Activated CD4-positive, alpha-beta memory T cell treated with anti-CD3 and anti-CD28 coated beads, Interleukin-2, amount 10 ng/mL, durations not matched to agents 7 days and 5 days (primary cell): ENCODE measurements around the gene LPCAT4. TPM values are rescaled to one million over a fixed set of nuclear protein-coding genes. Genes with fewer than 3 reads are reported as not detected.

Experiments
- CTCF ChIA-PET: fragments of 350-600 bp; sonication (Branson Sonifier 250); formaldehyde crosslinking; loops from one replicate; lab custom pipeline; 2021; ENCODE audit warnings: antibody characterized with exemption, inconsistent platforms; lab: Charles Lee
- POLR2A ChIA-PET: fragments of 350-600 bp; sonication (Branson Sonifier 250); formaldehyde crosslinking; loops from one replicate; lab custom pipeline; 2021; ENCODE audit warnings: antibody characterized with exemption; lab: Charles Lee
- DNase-seq: peaks from one replicate; pipeline ENCODE4 v3.0.0-alpha.2; 2020
- H3K27ac Mint-ChIP-seq: one replicate; pipeline ENCODE4 v1.8.0; 2021; ENCODE audit warnings: mild to moderate bottlenecking, mixed read lengths
- H3K27me3 Mint-ChIP-seq: one replicate; pipeline ENCODE4 v1.8.0; 2021; ENCODE audit warnings: mixed read lengths
- H3K36me3 Mint-ChIP-seq: one replicate; pipeline ENCODE4 v1.8.0; 2021; ENCODE audit warnings: low read depth, mixed read lengths
- H3K4me1 Mint-ChIP-seq: one replicate; pipeline ENCODE4 v1.8.0; 2021; ENCODE audit warnings: mixed read lengths
- H3K4me3 Mint-ChIP-seq: one replicate; pipeline ENCODE4 v1.8.0; 2021; ENCODE audit warnings: mild to moderate bottlenecking, mixed read lengths
- H3K9me3 Mint-ChIP-seq: one replicate; pipeline ENCODE4 v1.8.0; 2021; ENCODE audit warnings: mixed read lengths
- total RNA-seq, 2 experiments: library from RNA; stranded (reverse); gene quantifications; one replicate each; pipeline ENCODE4 v1.2.3, GENCODE V29; 2021

Gene LPCAT4
- total RNA-seq, 2 experiments from 2014 or later, result 109 to 117 TPM

DNA sequence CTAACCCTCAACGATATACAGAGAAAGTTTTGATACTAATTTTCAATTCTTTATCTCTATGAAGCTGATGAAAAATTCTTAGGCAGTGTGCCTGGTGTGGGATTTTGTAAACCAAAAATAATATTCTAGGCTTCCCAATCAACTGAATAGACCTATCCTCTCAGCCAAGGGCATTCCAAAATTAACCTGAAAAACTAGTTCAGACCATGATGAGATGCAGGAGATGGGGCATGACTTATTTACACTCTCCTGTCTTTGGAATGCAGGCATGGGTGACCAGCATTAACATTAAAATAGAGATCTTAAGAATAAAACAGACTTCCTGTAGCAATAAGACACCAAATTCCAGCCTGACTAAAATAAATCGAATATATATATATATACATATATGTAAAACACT lies 7.8 kb upstream of the LPCAT4 start:
- Mint-ChIP-seq H3K36me3 (peaks cover 10% of the 10 kb centered on the region), H3K27me3 (no peaks in the 10 kb centered on the region), H3K9me3 (no peaks in the 10 kb centered on the region), H3K4me3 (no peak overlapping the region), H3K27ac (no peak overlapping the region), H3K4me1 (peaks cover 7% of the 10 kb centered on the region)
- POLR2A ChIA-PET, result no interaction called here
- CTCF ChIA-PET, result no interaction called here
- DNase-seq, result no peak

DNA sequence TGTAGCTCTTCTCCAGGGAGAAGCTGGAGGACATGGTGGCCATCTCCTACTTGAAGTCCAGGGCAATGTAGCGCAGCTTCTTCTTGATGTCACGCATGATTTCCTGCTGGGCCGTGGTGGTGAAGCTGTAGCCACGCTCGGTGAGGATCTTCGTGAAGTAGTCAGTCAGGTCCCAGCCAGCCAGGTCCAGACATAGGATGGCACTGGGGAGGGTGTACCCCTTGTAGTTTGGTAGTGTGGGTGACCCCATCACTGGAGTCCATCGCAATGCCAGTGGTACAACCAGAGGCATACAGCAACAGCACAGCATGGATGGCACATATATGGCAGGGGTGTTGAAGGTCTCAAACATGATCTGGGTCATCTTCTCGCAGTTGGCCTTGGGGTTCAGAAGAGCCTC lies 7.0 kb upstream of the LPCAT4 start:
- H3K27ac Mint-ChIP-seq, result no peak overlapping the region
- H3K27me3 Mint-ChIP-seq, result no peaks in the 10 kb centered on the region
- H3K36me3 Mint-ChIP-seq, result peaks cover 5% of the 10 kb centered on the region
- DNase-seq, result no peak
- H3K4me3 Mint-ChIP-seq, result no peak overlapping the region
- CTCF ChIA-PET, result no interaction called here
- peaks cover 13% of the 10 kb centered on the region for H3K4me1 Mint-ChIP-seq
- H3K9me3 Mint-ChIP-seq, result no peaks in the 10 kb centered on the region
- POLR2A ChIA-PET, result no interaction called here

DNA sequence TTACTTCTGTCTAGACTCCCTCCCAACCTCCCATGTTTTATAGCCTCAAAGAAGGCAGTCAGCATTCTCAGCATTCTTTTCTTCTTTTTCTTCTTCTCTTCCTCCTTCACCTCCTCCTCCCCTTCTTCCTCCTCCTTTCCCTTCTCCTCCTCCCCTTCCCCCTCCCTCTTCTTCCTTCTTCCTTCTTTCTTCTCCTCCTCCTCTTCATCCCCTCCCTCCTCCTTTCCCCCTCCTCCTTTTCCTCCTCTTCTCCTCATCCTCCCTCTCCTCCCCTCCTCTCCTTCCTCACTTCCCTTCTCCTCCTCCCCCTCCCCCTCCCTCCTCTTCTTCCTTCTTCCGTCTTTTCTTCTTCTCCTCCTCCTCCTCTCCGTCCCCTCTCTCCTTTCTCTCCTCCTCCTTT lies 3.6 kb upstream of the LPCAT4 start:
- no peak overlapping the region for H3K27ac Mint-ChIP-seq
- ChIA-PET CTCF (no interaction called here), POLR2A (no interaction called here)
- no peaks in the 10 kb centered on the region for H3K27me3 Mint-ChIP-seq
- no peaks in the 10 kb centered on the region for H3K9me3 Mint-ChIP-seq
- no peak overlapping the region for H3K4me3 Mint-ChIP-seq
- DNase-seq, result no peak
- H3K36me3 Mint-ChIP-seq, result peaks cover 3% of the 10 kb centered on the region
- H3K4me1 Mint-ChIP-seq, result peaks cover 26% of the 10 kb centered on the region

- POLR2A ChIA-PET, result no interaction called here
- no peak for DNase-seq
- Mint-ChIP-seq H3K4me1 (peaks cover 31% of the 10 kb centered on the region), H3K9me3 (no peaks in the 10 kb centered on the region), H3K4me3 (no peak overlapping the region), H3K27ac (peak overlapping the region; percentile 19), H3K36me3 (peaks cover 3% of the 10 kb centered on the region), H3K27me3 (no peaks in the 10 kb centered on the region)
- CTCF ChIA-PET, result no interaction called here
Measured at GRCh38 chr15:34370129-34370528, 3.1 kb upstream of the LPCAT4 start.

GRCh38 chr15:34366271-34367065 lies 528 bp downstream of the LPCAT4 start:
- H3K4me3 Mint-ChIP-seq, result peak overlapping the region; percentile 99
- ChIA-PET CTCF (interaction anchor here (0.6 to 4.4 kb wide), 26 partner anchors 8 to 295 kb away, joined by 3 to 60 read pairs (median 6); partner anchors contain the start of genes EMC4, EMC7, GOLGA8A and GOLGA8B), POLR2A (interaction anchor here (0.9 to 4.4 kb wide), 24 partner anchors 8 to 622 kb away, joined by 3 to 92 read pairs (median 6); partner anchors contain the start of genes AVEN, EMC7, GOLGA8A and GOLGA8B)
- H3K4me1 Mint-ChIP-seq, result peaks cover 53% of the 10 kb centered on the region
- H3K36me3 Mint-ChIP-seq, result peaks cover 31% of the 10 kb centered on the region
- H3K9me3 Mint-ChIP-seq, result no peaks in the 10 kb centered on the region
- peak; percentile 69 for DNase-seq
- peak overlapping the region; percentile 87 for H3K27ac Mint-ChIP-seq
- H3K27me3 Mint-ChIP-seq, result no peaks in the 10 kb centered on the region

GRCh38 chr15:34365836-34366235 lies 1.2 kb downstream of the LPCAT4 start:
- CTCF ChIA-PET, result interaction anchor here (0.7 to 4.4 kb wide), 9 partner anchors 10 to 221 kb away, joined by 3 to 60 read pairs (median 31); partner anchors contain the start of genes KATNBL1, NOP10, NUTM1 and SLC12A6

GRCh38 chr15:34365091-34365825 lies 1.7 kb downstream of the LPCAT4 start:
- H3K27ac Mint-ChIP-seq, result peak overlapping the region; percentile 87
- CTCF ChIA-PET, result interaction anchor here (0.8 to 4.4 kb wide), 6 partner anchors 11 to 222 kb away, joined by 3 to 60 read pairs (median 24); partner anchors contain the start of genes NOP10, NUTM1 and SLC12A6
- POLR2A ChIA-PET, result interaction anchor here (1.0 to 4.4 kb wide), 7 partner anchors 11 to 264 kb away, joined by 3 to 92 read pairs (median 18); partner anchors contain the start of genes EMC7, NOP10, NUTM1 and PGBD4
- H3K36me3 Mint-ChIP-seq, result peaks cover 41% of the 10 kb centered on the region
- H3K9me3 Mint-ChIP-seq, result no peaks in the 10 kb centered on the region
- peak; percentile 38 for DNase-seq
- H3K4me3 Mint-ChIP-seq, result peak overlapping the region; percentile 99
- no peaks in the 10 kb centered on the region for H3K27me3 Mint-ChIP-seq
- H3K4me1 Mint-ChIP-seq, result peaks cover 51% of the 10 kb centered on the region

More at GRCh38 chr15:34365836-34366235, 1.2 kb downstream of the LPCAT4 start:
- peaks cover 53% of the 10 kb centered on the region for H3K4me1 Mint-ChIP-seq
- H3K27ac Mint-ChIP-seq, result peak overlapping the region; percentile 87
- DNase-seq, result peak; percentile 26
- H3K36me3 Mint-ChIP-seq, result peaks cover 37% of the 10 kb centered on the region
- H3K9me3 Mint-ChIP-seq, result no peaks in the 10 kb centered on the region
- POLR2A ChIA-PET, result interaction anchor here (1.0 to 4.4 kb wide), 10 partner anchors 8 to 327 kb away, joined by 3 to 92 read pairs (median 16); partner anchors contain the start of genes AVEN, EMC7, GOLGA8B and NOP10
- H3K27me3 Mint-ChIP-seq, result no peaks in the 10 kb centered on the region
- H3K4me3 Mint-ChIP-seq, result peak overlapping the region; percentile 99

DNA sequence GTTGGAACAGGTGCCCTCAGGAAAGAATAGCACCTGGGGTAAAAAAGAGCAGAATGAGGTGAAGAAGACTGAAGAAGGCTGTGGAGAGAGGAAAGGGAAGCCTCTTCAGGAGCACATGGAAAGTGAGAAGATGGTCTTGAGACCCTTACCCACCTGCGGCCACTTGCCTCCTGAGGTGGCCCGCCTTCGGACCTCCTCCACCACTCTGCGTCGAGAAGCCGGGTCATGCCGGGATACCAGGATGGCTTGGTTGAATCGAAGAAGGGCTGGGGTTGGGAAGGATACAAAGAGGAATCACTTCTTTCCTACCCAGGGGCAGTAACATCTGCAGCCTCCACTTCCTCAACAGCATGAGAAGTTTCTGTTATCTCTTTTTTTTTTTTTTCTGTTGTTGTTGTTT lies 3.0 kb downstream of the LPCAT4 start:
- DNase-seq, result no peak
- no peaks in the 10 kb centered on the region for H3K9me3 Mint-ChIP-seq
- no peak overlapping the region for H3K27ac Mint-ChIP-seq
- ChIA-PET CTCF (no interaction called here), POLR2A (no interaction called here)
- H3K27me3 Mint-ChIP-seq, result no peaks in the 10 kb centered on the region
- H3K4me1 Mint-ChIP-seq, result peaks cover 41% of the 10 kb centered on the region
- peaks cover 52% of the 10 kb centered on the region for H3K36me3 Mint-ChIP-seq
- H3K4me3 Mint-ChIP-seq, result no peak overlapping the region

DNA sequence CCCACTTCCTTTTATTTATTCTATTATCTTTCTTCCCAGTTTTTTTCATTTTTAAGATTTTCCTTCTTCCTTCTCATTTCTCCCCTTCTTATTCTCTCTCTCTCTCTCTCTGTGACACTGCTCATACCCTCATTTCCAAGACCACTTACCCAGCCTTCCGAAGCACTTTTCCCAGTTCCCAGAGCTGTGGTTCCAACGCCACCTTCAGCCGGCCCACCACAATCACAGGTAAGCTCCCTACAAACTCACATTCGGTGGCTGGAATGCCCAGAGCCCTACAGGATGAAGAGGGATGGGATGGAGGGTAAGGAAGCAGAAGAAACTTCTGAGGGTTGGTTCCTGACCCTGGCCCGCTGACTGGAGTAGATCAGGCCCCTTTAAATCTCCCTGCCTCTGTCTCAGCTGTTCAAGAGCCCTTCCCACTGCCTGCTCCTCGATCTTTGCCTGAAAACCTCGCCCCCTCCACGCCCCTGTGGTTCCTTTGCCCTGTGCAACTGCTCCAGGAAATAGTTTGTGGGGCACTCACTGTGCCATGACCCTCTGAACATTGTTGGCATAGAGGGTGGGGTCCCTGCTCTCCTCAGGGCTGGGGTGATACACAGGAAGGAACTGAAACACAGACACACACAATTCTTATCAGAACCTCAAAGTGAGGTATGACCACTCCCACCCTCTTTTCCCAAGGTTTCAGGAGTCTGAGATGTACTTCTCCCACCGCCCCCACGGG lies 4.8 kb downstream of the LPCAT4 start:
- peaks cover 33% of the 10 kb centered on the region for H3K4me1 Mint-ChIP-seq
- peak overlapping the region; percentile 72 for H3K27ac Mint-ChIP-seq
- no peaks in the 10 kb centered on the region for H3K9me3 Mint-ChIP-seq
- ChIA-PET POLR2A (no interaction called here), CTCF (interaction anchor here (1.0 to 1.1 kb wide), 2 partner anchors 9 to 152 kb away, joined by 3 to 5 read pairs; partner anchors contain the start of gene KATNBL1)
- H3K36me3 Mint-ChIP-seq, result peaks cover 56% of the 10 kb centered on the region
- no peaks in the 10 kb centered on the region for H3K27me3 Mint-ChIP-seq
- H3K4me3 Mint-ChIP-seq, result no peak overlapping the region
- no peak for DNase-seq

GRCh38 chr15:34361278-34361677 lies 5.7 kb downstream of the LPCAT4 start:
- Mint-ChIP-seq H3K4me1 (peaks cover 33% of the 10 kb centered on the region), H3K27me3 (no peaks in the 10 kb centered on the region), H3K9me3 (no peaks in the 10 kb centered on the region), H3K4me3 (no peak overlapping the region), H3K27ac (no peak overlapping the region), H3K36me3 (peaks cover 63% of the 10 kb centered on the region)
- ChIA-PET CTCF (interaction anchor here (0.8 to 1.7 kb wide), 3 partner anchors 119 to 227 kb away, joined by 3 to 5 read pairs (median 3); partner anchors contain the start of gene KATNBL1), POLR2A (interaction anchor here (1.3 to 1.6 kb wide), 2 partner anchors 23 to 152 kb away, joined by 5 to 8 read pairs; partner anchors contain the start of genes KATNBL1 and SLC12A6)
- DNase-seq, result no peak

- CTCF ChIA-PET, result interaction anchor here (0.8 to 1.7 kb wide), 3 partner anchors 116 to 228 kb away, joined by 3 to 5 read pairs (median 3); no protein-coding TSS in a partner anchor
- no peak for DNase-seq
- Mint-ChIP-seq H3K27me3 (no peaks in the 10 kb centered on the region), H3K27ac (no peak overlapping the region), H3K4me3 (no peak overlapping the region), H3K4me1 (peaks cover 24% of the 10 kb centered on the region), H3K36me3 (peaks cover 63% of the 10 kb centered on the region), H3K9me3 (no peaks in the 10 kb centered on the region)
- POLR2A ChIA-PET, result interaction anchor here (1.3 to 1.6 kb wide), 2 partner anchors 22 to 151 kb away, joined by 5 to 8 read pairs; partner anchors contain the start of genes KATNBL1 and SLC12A6
Measured at GRCh38 chr15:34360298-34360697, 6.7 kb downstream of the LPCAT4 start.

DNA sequence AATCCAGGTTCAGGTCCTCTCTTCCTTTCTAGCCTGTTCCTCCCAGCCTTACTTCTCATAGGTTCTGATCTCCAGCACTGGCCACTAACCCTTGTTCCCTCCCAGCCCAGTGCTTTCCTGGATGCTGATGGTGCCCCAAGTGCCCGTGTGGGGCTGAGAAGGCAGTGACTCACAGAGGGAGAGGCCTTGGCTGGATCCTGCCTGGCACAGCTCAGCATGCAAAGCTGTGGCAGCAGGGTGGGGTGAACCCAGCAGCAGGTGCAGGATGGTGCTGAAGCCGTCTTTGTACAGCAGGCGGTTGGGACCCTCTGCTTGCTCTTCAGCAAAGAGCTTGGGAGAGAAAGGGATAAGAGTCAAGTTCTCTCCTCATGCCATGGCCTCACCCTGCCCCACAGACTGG lies 7.6 kb downstream of the LPCAT4 start:
- Mint-ChIP-seq H3K4me3 (no peak overlapping the region), H3K27ac (no peak overlapping the region), H3K27me3 (no peaks in the 10 kb centered on the region), H3K9me3 (no peaks in the 10 kb centered on the region), H3K36me3 (peaks cover 64% of the 10 kb centered on the region), H3K4me1 (peaks cover 16% of the 10 kb centered on the region)
- no peak for DNase-seq
- CTCF ChIA-PET, result interaction anchor here (1.7 kb wide), 1 partner anchor 228 kb away, joined by 5 read pairs; no protein-coding TSS in a partner anchor
- POLR2A ChIA-PET, result no interaction called here
